ENCODE data around the gene ARRDC2. TPM values are rescaled to one million over a fixed set of nuclear protein-coding genes. Genes with fewer than 3 reads are reported as not detected.
"Not testable (repeated sequence)": the region's sequence is repeated elsewhere in the genome, so short reads cannot be mapped to it uniquely, and the experiment has no call there.

ARRDC2 gene
- total and polyA plus RNA-seq, 4 donors = 40.6 to 104 (median 71.5) TPM

DNA sequence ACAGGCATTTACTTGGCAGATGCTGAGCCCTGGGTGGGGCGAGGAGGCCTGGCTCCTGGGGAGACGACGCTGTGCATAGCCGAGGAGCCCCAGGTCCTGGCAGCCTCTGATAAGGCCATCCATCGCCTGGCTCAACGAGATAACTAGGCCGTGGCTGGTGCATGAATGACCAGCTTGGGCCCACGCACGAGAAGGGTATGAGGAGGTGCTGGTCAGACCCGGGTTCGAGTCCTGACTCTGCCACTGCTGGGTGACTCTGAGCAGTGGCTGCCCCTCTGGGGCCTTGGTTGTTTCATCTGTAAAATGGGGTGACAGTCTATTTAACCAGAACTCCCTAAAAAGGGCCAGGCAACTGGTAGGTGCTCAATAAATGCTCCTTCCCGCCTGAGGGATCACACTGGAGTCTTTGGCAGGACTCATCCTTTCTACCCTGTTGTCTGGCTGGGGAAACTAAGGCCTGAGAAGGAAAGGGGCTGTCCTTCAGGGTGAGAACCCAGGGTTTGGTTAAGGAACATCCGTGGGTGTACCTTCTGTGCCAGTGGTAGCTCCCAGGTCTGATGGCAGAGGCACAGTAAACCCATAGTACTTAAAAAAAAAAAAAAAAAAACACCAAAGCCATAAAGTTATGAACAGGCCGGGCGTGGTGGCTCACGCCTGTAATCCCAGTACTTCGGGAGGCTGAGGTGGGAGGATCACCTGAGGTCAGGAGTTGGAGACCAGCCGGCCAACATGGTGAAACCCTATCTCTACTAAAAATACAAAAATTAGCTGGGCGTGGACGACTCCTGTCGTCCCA, 8.1 kb upstream of the ARRDC2 start:
- 86 to 87% methylated on average over 21 of the region's 21 CpGs for WGBS, 2 donors
- intact Hi-C loops (cut with DNase I) = loop anchor here (5.0 to 10.0 kb wide), 2 partner anchors 138 to 155 kb away; partner anchors contain the start of gene PIK3R2 (in 2 of the 2)

DNA sequence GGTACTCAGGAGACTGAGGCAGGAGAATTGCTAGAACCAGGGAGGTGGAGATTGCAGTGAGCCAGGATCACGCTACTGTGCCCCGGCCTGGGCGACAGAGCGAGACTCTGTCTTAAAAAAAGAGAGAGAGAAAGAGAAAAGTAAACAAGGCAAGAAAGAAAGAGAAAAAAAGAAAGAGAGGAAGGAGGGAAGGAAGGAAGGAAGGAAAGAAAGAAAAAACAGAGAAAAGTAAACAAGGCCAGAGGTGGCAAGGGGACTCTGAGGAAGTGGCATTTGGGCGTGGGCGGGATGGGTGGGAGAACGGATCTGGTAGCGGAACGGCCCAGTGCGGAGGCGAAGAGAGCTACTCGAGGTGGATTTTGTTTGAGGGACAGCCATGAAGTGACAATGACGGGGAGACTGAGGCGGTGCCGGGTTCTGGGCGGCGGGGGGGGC, 7.5 kb upstream of the ARRDC2 start:
- DNase-seq (no peak), ATAC-seq (ENCODE audit: low FRiP score) (no peak)
- no peak overlapping the region for H3K4me3 ChIP-seq (ENCODE audit: low read length in 2 of 2)
- no peaks in the 10 kb centered on the region for H3K36me3 ChIP-seq (ENCODE audit: control insufficient read depth in 1 of 2, insufficient read depth in 2 of 2, low read length in 1 of 2)
- no peaks in the 10 kb centered on the region for H3K9me3 ChIP-seq (ENCODE audit: control insufficient read depth, low read length)
- no peaks in the 10 kb centered on the region for H3K27me3 ChIP-seq (ENCODE audit: control insufficient read depth in 1 of 2, insufficient read depth in 2 of 2, low read length in 1 of 2)
- no peak overlapping the region for H3K27ac ChIP-seq (ENCODE audit: low read depth in 1 of 2, low read length in 2 of 2)
- 19 to 31% methylated on average over 12 to 17 of the region's 17 CpGs for WGBS, 2 donors
- intact Hi-C loops (cut with DNase I) = loop anchor here (10.0 kb wide), 1 partner anchor 154 kb away; the partner anchor contains the start of gene PIK3R2 (in 2 of the 2)
- no peaks in the 10 kb centered on the region for H3K4me1 ChIP-seq (ENCODE audit: control insufficient read depth in 1 of 2, insufficient read depth in 2 of 2, low read length in 2 of 2)

More for the DNA sequence above, 8.1 kb upstream of the ARRDC2 start:
- Histone ChIP-seq H3K36me3 (ENCODE audit: control insufficient read depth in 1 of 2, insufficient read depth in 2 of 2, low read length in 1 of 2) (no peaks in the 10 kb centered on the region), H3K9me3 (ENCODE audit: control insufficient read depth, low read length) (no peaks in the 10 kb centered on the region), H3K27ac (ENCODE audit: low read depth in 1 of 2, low read length in 2 of 2) (no peak overlapping the region), H3K4me3 (ENCODE audit: low read length in 2 of 2) (no peak overlapping the region), H3K4me1 (ENCODE audit: control insufficient read depth in 1 of 2, insufficient read depth in 2 of 2, low read length in 2 of 2) (no peaks in the 10 kb centered on the region), H3K27me3 (ENCODE audit: control insufficient read depth in 1 of 2, insufficient read depth in 2 of 2, low read length in 1 of 2) (no peaks in the 10 kb centered on the region)
- peak in 1 of 2 donors; percentile 58 for DNase-seq
- ATAC-seq (ENCODE audit: low FRiP score) = no peak

DNA sequence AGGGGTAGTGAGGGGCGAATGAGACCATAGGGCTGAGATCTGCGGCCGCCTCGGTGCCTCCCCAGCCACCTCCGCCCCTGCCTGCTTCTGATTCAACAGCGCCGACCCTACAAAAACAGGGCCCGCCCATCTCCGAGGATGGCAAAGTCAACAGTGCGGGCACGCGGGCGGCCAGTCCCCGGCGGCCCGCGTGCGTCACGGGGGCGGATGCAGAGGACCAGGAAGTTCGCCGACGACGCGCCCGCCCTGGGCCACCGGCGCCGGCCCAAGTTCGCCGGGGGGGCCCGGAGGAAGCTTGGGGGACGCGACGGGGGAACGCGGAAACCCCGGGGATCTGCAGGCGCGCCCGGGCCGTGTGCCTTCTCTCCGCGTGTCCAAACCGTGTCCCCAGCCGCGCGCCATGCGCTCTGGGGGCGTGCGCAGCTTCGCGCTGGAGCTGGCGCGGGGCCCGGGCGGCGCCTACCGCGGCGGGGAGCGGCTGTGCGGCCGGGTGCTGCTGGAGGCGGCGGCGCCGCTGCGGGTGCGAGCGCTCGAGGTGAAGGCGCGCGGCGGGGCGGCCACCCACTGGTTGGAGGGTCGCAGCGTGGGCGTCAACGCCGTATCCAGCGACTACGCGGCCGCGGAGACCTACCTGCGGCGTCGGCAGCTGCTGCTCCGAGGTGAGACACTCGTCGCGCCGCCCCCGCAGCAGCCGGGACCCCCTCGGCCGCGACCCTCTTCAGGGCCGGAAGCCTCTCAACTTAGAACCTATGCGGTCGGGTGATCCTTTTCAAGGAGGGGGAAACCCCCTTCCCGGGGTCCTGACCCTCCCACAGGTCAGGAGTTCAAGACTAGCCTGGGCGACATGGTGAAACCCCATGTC, 6.8 kb upstream of the ARRDC2 start:
- Histone ChIP-seq H3K9me3 (ENCODE audit: control insufficient read depth, low read length) (no peaks in the 10 kb centered on the region), H3K36me3 (ENCODE audit: control insufficient read depth in 1 of 2, insufficient read depth in 2 of 2, low read length in 1 of 2) (no peaks in the 10 kb centered on the region), H3K4me1 (ENCODE audit: control insufficient read depth in 1 of 2, insufficient read depth in 2 of 2, low read length in 2 of 2) (no peaks in the 10 kb centered on the region), H3K27ac (ENCODE audit: low read depth in 1 of 2, low read length in 2 of 2) (peak overlapping the region; percentile 17 to 68), H3K4me3 (ENCODE audit: low read length in 2 of 2) (peak overlapping the region; percentile 39 to 88), H3K27me3 (ENCODE audit: control insufficient read depth in 1 of 2, insufficient read depth in 2 of 2, low read length in 1 of 2) (no peaks in the 10 kb centered on the region)
- DNase-seq (peak; percentile 97 to 98), ATAC-seq (ENCODE audit: low FRiP score) (peak; percentile 93)
- intact Hi-C loops (cut with DNase I) = loop anchor here (10.0 kb wide), 1 partner anchor 154 kb away; the partner anchor contains the start of gene PIK3R2 (in 2 of the 2)
- 0 to 1% methylated on average over 80 to 105 of the region's 105 CpGs for WGBS, 2 donors

DNA sequence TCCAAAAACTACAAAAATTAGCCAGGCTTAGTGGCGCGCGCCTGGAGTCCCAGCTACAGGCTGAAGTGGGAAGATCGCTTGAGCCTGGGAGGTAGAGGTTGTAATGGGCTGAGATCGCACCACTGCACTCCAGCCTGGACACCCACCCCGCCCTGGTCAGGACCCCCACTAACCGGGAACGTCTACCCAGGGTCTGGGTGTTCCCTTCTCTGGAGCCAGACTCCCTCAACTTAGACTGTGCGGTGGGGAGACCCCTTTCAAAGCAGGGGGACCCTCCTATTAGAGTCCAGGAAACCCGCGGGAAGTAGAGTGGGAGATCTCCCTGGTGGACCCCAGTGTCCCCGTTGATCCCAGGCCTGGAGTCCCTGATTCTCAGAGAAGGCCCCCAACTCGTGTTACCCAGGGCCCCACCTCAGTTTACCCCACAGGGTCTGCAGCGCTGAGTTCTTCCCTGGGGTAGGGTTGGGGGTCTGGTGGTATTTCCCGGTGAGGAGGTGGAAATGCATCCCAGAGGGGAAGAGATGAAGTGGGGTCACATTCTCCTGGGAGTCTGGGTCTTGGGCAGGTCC, 6.1 kb upstream of the ARRDC2 start:
- Histone ChIP-seq H3K27me3 (ENCODE audit: control insufficient read depth in 1 of 2, insufficient read depth in 2 of 2, low read length in 1 of 2) (no peaks in the 10 kb centered on the region), H3K4me1 (ENCODE audit: control insufficient read depth in 1 of 2, insufficient read depth in 2 of 2, low read length in 2 of 2) (no peaks in the 10 kb centered on the region), H3K36me3 (ENCODE audit: control insufficient read depth in 1 of 2, insufficient read depth in 2 of 2, low read length in 1 of 2) (no peaks in the 10 kb centered on the region), H3K27ac (ENCODE audit: low read depth in 1 of 2, low read length in 2 of 2) (peak overlapping the region; percentile 17 to 68), H3K9me3 (ENCODE audit: control insufficient read depth, low read length) (no peaks in the 10 kb centered on the region), H3K4me3 (ENCODE audit: low read length in 2 of 2) (peak overlapping the region; percentile 39 to 88)
- 42 to 44% methylated on average over 15 of the region's 15 CpGs for WGBS, 2 donors
- DNase-seq (peak in 1 of 2 donors; percentile 46), ATAC-seq (ENCODE audit: low FRiP score) (no peak)
- intact Hi-C loops (cut with DNase I) = loop anchor here (10.0 kb wide), 1 partner anchor 153 kb away; the partner anchor contains the start of gene PIK3R2 (in 2 of the 2)

DNA sequence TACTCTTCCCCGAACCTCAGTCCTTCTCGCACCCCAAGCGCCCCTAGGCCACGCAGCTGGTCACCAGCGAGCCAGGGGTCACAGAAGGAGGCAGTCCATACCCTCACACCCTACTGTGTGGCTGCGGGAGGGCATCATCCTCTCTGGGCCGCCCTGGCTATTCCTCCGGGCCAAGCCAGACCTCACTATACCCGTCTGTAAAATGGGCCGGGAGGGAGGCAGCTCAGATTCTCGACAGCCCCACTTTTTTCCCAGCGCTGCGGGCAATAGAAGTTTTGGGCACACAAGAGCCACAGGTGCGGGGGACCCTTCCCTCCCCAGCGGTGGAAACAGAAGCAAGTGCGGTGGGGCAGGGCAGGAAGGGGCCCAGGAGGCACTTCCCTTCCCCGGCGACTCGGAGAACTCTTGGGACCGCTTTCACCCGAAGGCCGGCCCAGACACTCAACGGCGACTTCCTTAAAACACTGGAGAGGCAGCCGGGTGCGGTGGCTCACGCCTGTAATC, 5.6 kb upstream of the ARRDC2 start:
- no peak overlapping the region for H3K27ac ChIP-seq (ENCODE audit: low read depth in 1 of 2, low read length in 2 of 2)
- 93 to 94% methylated on average over 27 of the region's 27 CpGs for WGBS, 2 donors
- ATAC-seq (ENCODE audit: low FRiP score) = no peak

DNA sequence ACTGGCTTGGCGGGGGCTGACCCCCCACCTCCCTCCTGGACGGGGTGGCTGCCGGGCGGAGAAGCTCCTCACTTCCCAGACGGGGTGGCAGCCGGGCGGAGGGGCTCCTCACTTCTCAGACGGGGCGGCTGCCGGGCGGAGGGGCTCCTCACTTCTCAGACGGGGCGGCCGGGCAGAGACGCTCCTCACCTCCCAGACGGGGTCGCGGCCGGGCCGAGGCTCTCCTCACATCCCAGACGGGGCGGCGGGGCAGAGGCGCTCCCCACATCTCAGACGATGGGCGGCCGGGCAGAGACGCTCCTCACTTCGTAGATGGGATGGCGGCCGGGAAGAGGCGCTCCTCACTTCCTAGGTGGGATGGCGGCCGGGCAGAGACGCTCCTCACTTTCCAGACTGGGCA, 2.2 kb upstream of the ARRDC2 start:
- intact Hi-C loops (cut with DNase I) = loop anchor here (2.0 to 10.0 kb wide), 2 partner anchors 53 to 149 kb away; partner anchors contain the start of gene PIK3R2 (in 2 of the 2)
- not testable (repeated sequence) for H3K27ac ChIP-seq (ENCODE audit: low read depth in 1 of 2, low read length in 2 of 2); DNase-seq; ATAC-seq (ENCODE audit: low FRiP score); H3K36me3 ChIP-seq (ENCODE audit: control insufficient read depth in 1 of 2, insufficient read depth in 2 of 2, low read length in 1 of 2); H3K4me1 ChIP-seq (ENCODE audit: control insufficient read depth in 1 of 2, insufficient read depth in 2 of 2, low read length in 2 of 2); H3K4me3 ChIP-seq (ENCODE audit: low read length in 2 of 2); H3K9me3 ChIP-seq (ENCODE audit: control insufficient read depth, low read length); H3K27me3 ChIP-seq (ENCODE audit: control insufficient read depth in 1 of 2, insufficient read depth in 2 of 2, low read length in 1 of 2)
- WGBS, 2 donors = 95 to 96% methylated on average over 18 to 35 of the region's 35 CpGs

More for the DNA sequence above, 5.6 kb upstream of the ARRDC2 start:
- intact Hi-C loops (cut with DNase I) = loop anchor here (10.0 kb wide), 1 partner anchor 152 kb away; the partner anchor contains the start of gene PIK3R2 (in 2 of the 2)
- Histone ChIP-seq H3K27me3 (ENCODE audit: control insufficient read depth in 1 of 2, insufficient read depth in 2 of 2, low read length in 1 of 2) (no peaks in the 10 kb centered on the region), H3K9me3 (ENCODE audit: control insufficient read depth, low read length) (no peaks in the 10 kb centered on the region), H3K4me3 (ENCODE audit: low read length in 2 of 2) (no peak overlapping the region), H3K4me1 (ENCODE audit: control insufficient read depth in 1 of 2, insufficient read depth in 2 of 2, low read length in 2 of 2) (no peaks in the 10 kb centered on the region), H3K36me3 (ENCODE audit: control insufficient read depth in 1 of 2, insufficient read depth in 2 of 2, low read length in 1 of 2) (no peaks in the 10 kb centered on the region)
- peak in 1 of 2 donors; percentile 83 for DNase-seq

DNA sequence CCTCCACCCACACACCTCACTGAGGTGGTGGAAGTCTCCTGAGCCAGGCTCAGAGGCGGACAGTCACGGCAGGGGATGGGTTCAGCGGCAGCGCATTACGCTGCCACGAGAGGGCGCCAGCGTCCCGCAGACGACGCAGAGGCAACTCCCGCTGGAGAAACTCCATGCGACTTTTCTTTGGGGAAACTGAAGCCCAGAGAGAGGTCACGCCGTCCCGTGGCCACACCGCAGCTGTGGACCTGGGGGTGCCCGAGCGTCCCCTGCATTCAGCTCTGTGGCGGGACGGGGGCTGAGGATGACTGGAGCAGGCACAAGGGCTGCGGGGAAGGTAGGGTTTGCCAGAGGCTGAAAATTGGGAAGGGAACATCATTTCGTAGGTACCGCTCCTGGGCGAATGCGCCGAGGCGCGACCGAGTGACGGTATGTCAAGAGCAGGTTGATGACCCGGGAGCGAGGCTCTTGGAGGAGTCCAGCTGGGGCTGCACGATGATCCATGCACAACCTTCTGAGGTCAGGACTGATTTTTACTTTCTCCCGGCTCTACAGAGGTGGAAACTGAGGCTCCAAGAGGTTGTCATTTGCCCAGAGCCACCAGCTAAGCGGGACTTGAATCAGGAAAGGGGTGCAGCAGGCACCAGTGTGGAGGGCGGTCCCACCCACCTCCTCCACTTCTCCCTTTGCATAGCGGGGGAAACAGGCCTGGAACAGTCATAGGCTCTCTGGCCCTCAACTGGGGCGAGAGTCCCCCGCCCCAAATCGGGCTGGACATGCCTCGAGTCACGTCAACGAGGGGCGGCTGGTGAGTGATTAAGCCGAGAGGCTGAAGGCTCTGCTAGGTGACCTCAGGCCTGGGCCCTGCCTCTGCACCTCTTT, 690 bp upstream of the ARRDC2 start:
- H3K9me3 ChIP-seq (ENCODE audit: control insufficient read depth, low read length) = no peaks in the 10 kb centered on the region
- 1% methylated on average over 46 of the region's 46 CpGs for WGBS, 2 donors

More for the DNA sequence above, 690 bp upstream of the ARRDC2 start:
- H3K36me3 ChIP-seq (ENCODE audit: control insufficient read depth in 1 of 2, insufficient read depth in 2 of 2, low read length in 1 of 2) = peaks cover 3 to 8% of the 10 kb centered on the region in 2 donors
- H3K27ac ChIP-seq (ENCODE audit: low read depth in 1 of 2, low read length in 2 of 2) = peak overlapping the region in 1 of 2 donors; percentile 63
- no peaks in the 10 kb centered on the region for H3K27me3 ChIP-seq (ENCODE audit: control insufficient read depth in 1 of 2, insufficient read depth in 2 of 2, low read length in 1 of 2)
- no peaks in the 10 kb centered on the region for H3K4me1 ChIP-seq (ENCODE audit: control insufficient read depth in 1 of 2, insufficient read depth in 2 of 2, low read length in 2 of 2)
- DNase-seq = peak; percentile 90 to 94
- intact Hi-C loops (cut with DNase I) = loop anchor here (1.0 to 10.0 kb wide), 3 partner anchors 51 to 148 kb away; partner anchors contain the start of gene PIK3R2 (in 2 of the 2)
- peak; percentile 94 for ATAC-seq (ENCODE audit: low FRiP score)
- peak overlapping the region; percentile 13 to 22 for H3K4me3 ChIP-seq (ENCODE audit: low read length in 2 of 2)

All from aorta (tissue), 5 donors.